Neural crest cell (in vitro differentiated cells): ENCODE measurements around the gene PTCD3. TPM values are rescaled to one million over a fixed set of nuclear protein-coding genes. Genes with fewer than 3 reads are reported as not detected.

Experiments used
- DNase-seq: peaks from one replicate; pipeline ENCODE4 v3.0.0; 2021; ENCODE audit warnings: low read depth, mixed read lengths, low spot score
- H3K27ac Mint-ChIP-seq: one replicate; pipeline ENCODE4 v1.8.0; 2021; ENCODE audit warnings: mild to moderate bottlenecking, mixed read lengths; ENCODE audit not compliant: unreplicated experiment
- H3K27me3 Mint-ChIP-seq: 2 replicates; pipeline ENCODE4 v1.8.0; 2021; ENCODE audit warnings: low read depth, mild to moderate bottlenecking, mixed read lengths
- H3K36me3 Mint-ChIP-seq: 2 replicates; pipeline ENCODE4 v1.8.0; 2021; ENCODE audit warnings: low read depth, mild to moderate bottlenecking, mixed read lengths
- H3K4me1 Mint-ChIP-seq: 2 replicates; pipeline ENCODE4 v1.8.0; 2021; ENCODE audit warnings: mixed read lengths
- H3K4me3 Mint-ChIP-seq: one replicate; pipeline ENCODE4 v1.8.0; 2021; ENCODE audit warnings: mild to moderate bottlenecking, mixed read lengths
- H3K9me3 Mint-ChIP-seq: 2 replicates; pipeline ENCODE4 v1.8.0; 2021; ENCODE audit warnings: mixed read lengths
- CTCF ChIP-seq: fragments of 200-600 bp; sonication (generic); conservative IDR thresholded peaks from 2 replicates; pipeline ENCODE4 v1.5.0; 2021; ENCODE audit warnings: antibody characterized with exemption, mild to moderate bottlenecking
- total RNA-seq: library from RNA; stranded (reverse); gene quantifications from 2 replicates; pipeline ENCODE4 v1.2.1, GENCODE V29; 2021

The PTCD3 gene
- total RNA-seq, 1 donor from 2014 or later: 147 TPM

GRCh38 chr2:86185517-86186212, 79.6 kb downstream of the PTCD3 start:
- Mint-ChIP-seq H3K27ac (no peak overlapping the region), H3K36me3 (no peaks in the 10 kb centered on the region), H3K9me3 (no peaks in the 10 kb centered on the region), H3K4me3 (no peak overlapping the region), H3K27me3 (no peaks in the 10 kb centered on the region), H3K4me1 (peaks cover 20% of the 10 kb centered on the region)
- no peak for TF ChIP-seq CTCF
- no peak for DNase-seq

GRCh38 chr2:86186431-86186830, 80.4 kb downstream of the PTCD3 start:
- H3K27me3 Mint-ChIP-seq: no peaks in the 10 kb centered on the region
- no peaks in the 10 kb centered on the region for H3K9me3 Mint-ChIP-seq
- H3K36me3 Mint-ChIP-seq: no peaks in the 10 kb centered on the region
- DNase-seq: no peak
- TF ChIP-seq CTCF: no peak
- H3K4me3 Mint-ChIP-seq: no peak overlapping the region
- H3K27ac Mint-ChIP-seq: no peak overlapping the region
- peaks cover 20% of the 10 kb centered on the region for H3K4me1 Mint-ChIP-seq

GRCh38 chr2:86189782-86190416, 83.9 kb downstream of the PTCD3 start:
- Mint-ChIP-seq H3K4me1 (peaks cover 41% of the 10 kb centered on the region), H3K4me3 (no peak overlapping the region), H3K27ac (no peak overlapping the region), H3K9me3 (no peaks in the 10 kb centered on the region), H3K27me3 (no peaks in the 10 kb centered on the region), H3K36me3 (peaks cover 3% of the 10 kb centered on the region)
- TF ChIP-seq CTCF: no peak
- no peak for DNase-seq

Other genes with a start within 250 kb of the PTCD3 start
- 16.0 and 17.6 TPM in 2 replicates for gene ST3GAL5, start 217.2 kb upstream of the PTCD3 start, total RNA-seq
- gene POLR1A, start 349 bp upstream of the PTCD3 start, total RNA-seq: 67.8 and 69.8 TPM in 2 replicates
- 117 and 120 TPM in 2 replicates for gene IMMT, start 89.2 kb downstream of the PTCD3 start, total RNA-seq
- 36.9 and 45.7 TPM in 2 replicates for gene MRPL35, start 93.2 kb downstream of the PTCD3 start, total RNA-seq
- 12.0 and 12.3 TPM in 2 replicates for gene REEP1, start 231.4 kb downstream of the PTCD3 start, total RNA-seq